Measurements from ENCODE around the gene CLNK. TPM values are rescaled to one million over a fixed set of nuclear protein-coding genes. Genes with fewer than 3 reads are reported as not detected.

The CLNK gene
- total RNA-seq (under 1 TPM; under 0.01 TPM), polyA plus RNA-seq (under 1 TPM in 1 of 2 donors, not detected in 1; 0.01 TPM)

- H3K27ac ChIP-seq (ENCODE audit: low read depth in 1 of 2, low read length in 2 of 2), result no peak within 1 kb of the TSS
- WGBS, result 75% methylated on average over 8 of the region's 8 CpGs
- no peak within 1 kb of the TSS for H3K9ac ChIP-seq (ENCODE audit: low read depth in 1 of 2, low read length in 2 of 2)
- no peak for TF ChIP-seq HNF4A (conservative IDR thresholded peaks at IDR 0.05)
- TF ChIP-seq CTCF (IDR thresholded peaks at IDR 0.05; ENCODE audit: low read depth, low read length, missing input control), result no peak
- no peak for TF ChIP-seq MAX (IDR thresholded peaks at IDR 0.05)
- TF ChIP-seq YY1 (IDR thresholded peaks at IDR 0.05), result no peak
- TF ChIP-seq TAF1 (conservative IDR thresholded peaks at IDR 0.05), result no peak
- no peak for TF ChIP-seq RAD21 (IDR thresholded peaks at IDR 0.05)
- TF ChIP-seq GABPA (IDR thresholded peaks at IDR 0.05 in 1 of 2, conservative IDR thresholded peaks at IDR 0.05 in 1 of 2), result no peak
- TF ChIP-seq EGR1 (IDR thresholded peaks at IDR 0.05; ENCODE audit: low read depth in 2 of 2), result no peak
- TF ChIP-seq FOXA1 (IDR thresholded peaks at IDR 0.05), result no peak
- TF ChIP-seq FOXA2 (IDR thresholded peaks at IDR 0.05), result no peak
- TF ChIP-seq HNF4G (IDR thresholded peaks at IDR 0.05), result no peak
- TF ChIP-seq JUND (IDR thresholded peaks at IDR 0.05), result no peak
- TF ChIP-seq ZBTB33 (IDR thresholded peaks at IDR 0.05), result no peak
- no peak for TF ChIP-seq NR2F2 (IDR thresholded peaks at IDR 0.05)
- TF ChIP-seq SP1 (IDR thresholded peaks at IDR 0.05), result no peak
- TF ChIP-seq REST (IDR thresholded peaks at IDR 0.05), result no peak
- TF ChIP-seq RXRA (IDR thresholded peaks at IDR 0.05), result no peak
- no peak for TF ChIP-seq ATF3 (IDR thresholded peaks at IDR 0.05)
- no peaks in the 10 kb centered on the region for H3K9me3 ChIP-seq (ENCODE audit: control insufficient read depth in 4 of 4, low read length in 3 of 4)
- H3K36me3 ChIP-seq (ENCODE audit: control insufficient read depth in 4 of 4, insufficient read depth in 3 of 4, low read depth in 1 of 4, low read length in 3 of 4), result no peaks in the 10 kb centered on the region
- no peak within 1 kb of the TSS for H3K4me3 ChIP-seq (ENCODE audit: low read depth in 1 of 3, low read length in 3 of 3)
- no peak for DNase-seq (ENCODE audit: low spot score)
- no peaks in the 10 kb centered on the region for H3K4me1 ChIP-seq (ENCODE audit: control insufficient read depth in 4 of 4, insufficient read depth in 4 of 4, low read length in 3 of 4)
- no peaks in the 10 kb centered on the region for H3K27me3 ChIP-seq (ENCODE audit: control insufficient read depth in 4 of 4, insufficient read depth in 4 of 4, low read length in 3 of 4)
Measured at GRCh38 chr4:10684631-10685030, at the start of gene CLNK. TSS of gene CLNK (minus strand) at chr4:10684768. CDS start at chr4:10667869, 16,899 bp downstream.
